WERI-Rb-1 (cell line): ENCODE measurements around the gene CLDN6.
A peak's percentile ranks its signal among the peaks of the same experiment; 100 is the strongest.

ENCODE experiments used
- DNase-seq: peaks from one replicate; pipeline ENCODE4 v3.0.0-alpha.2; 2020
- H3K27ac ChIP-seq: fragments of 250-450 bp; sonication (Bioruptor Pico); 2 replicates; pipeline ENCODE4 v1.5.1; 2020; ENCODE audit warnings: mild to moderate bottlenecking, moderate library complexity
- H3K27me3 ChIP-seq: fragments of 250-450 bp; sonication (Bioruptor Pico); 2 replicates; pipeline ENCODE4 v1.5.1; 2021; ENCODE audit warnings: mild to moderate bottlenecking, low read depth, moderate library complexity; ENCODE audit not compliant: insufficient read depth, severe bottlenecking
- H3K36me3 ChIP-seq: fragments of 250-450 bp; sonication (Bioruptor Pico); 2 replicates; pipeline ENCODE4 v1.5.1; 2020; ENCODE audit warnings: mild to moderate bottlenecking, moderate library complexity
- H3K4me3 ChIP-seq: 2 replicates; pipeline ENCODE4 v1.5.1; 2011; ENCODE audit warnings: low read depth, mild to moderate bottlenecking, control low read depth, low read length
- H3K9me3 ChIP-seq: fragments of 250-450 bp; sonication (Bioruptor Pico); 2 replicates; pipeline ENCODE4 v1.5.1; 2021; ENCODE audit warnings: mild to moderate bottlenecking, moderate library complexity; ENCODE audit not compliant: severe bottlenecking
- CTCF ChIP-seq: IDR thresholded peaks from 2 replicates; pipeline ENCODE4 v1.5.1; 2011; ENCODE audit warnings: low read depth, mild to moderate bottlenecking, control low read depth, inconsistent platforms, low read length

CLDN6 gene

GRCh38 chr16:2973093-2973492, 44.9 kb downstream of the CLDN6 start:
- TF ChIP-seq CTCF = no peak
- DNase-seq = no peak
- peaks cover 92% of the 10 kb centered on the region for H3K36me3 ChIP-seq
- peak overlapping the region; percentile 36 for H3K27ac ChIP-seq
- no peaks in the 10 kb centered on the region for H3K27me3 ChIP-seq
- no peak overlapping the region for H3K4me3 ChIP-seq
- peaks cover 3% of the 10 kb centered on the region for H3K9me3 ChIP-seq

- Histone ChIP-seq H3K4me3 (no peak overlapping the region), H3K9me3 (peaks cover 3% of the 10 kb centered on the region), H3K27me3 (no peaks in the 10 kb centered on the region), H3K36me3 (peaks cover 91% of the 10 kb centered on the region), H3K27ac (peak overlapping the region; percentile 9)
- DNase-seq = no peak
- no peak for TF ChIP-seq CTCF
These were observed 45.8 kb downstream of the CLDN6 start for GRCh38 chr16:2971985-2972784.

- H3K4me3 ChIP-seq = peak overlapping the region; percentile 66
- no peaks in the 10 kb centered on the region for H3K27me3 ChIP-seq
- H3K27ac ChIP-seq = peak overlapping the region; percentile 9
- DNase-seq = no peak
- peaks cover 3% of the 10 kb centered on the region for H3K9me3 ChIP-seq
- peaks cover 86% of the 10 kb centered on the region for H3K36me3 ChIP-seq
- TF ChIP-seq CTCF = 0 out of 2 replicates have a peak, but pooled peaks have one; percentile 5
These were observed 46.6 kb downstream of the CLDN6 start for GRCh38 chr16:2971134-2971984.

GRCh38 chr16:2970563-2970962, 47.4 kb downstream of the CLDN6 start:
- H3K27me3 ChIP-seq = no peaks in the 10 kb centered on the region
- H3K27ac ChIP-seq = peak overlapping the region; percentile 96
- peaks cover 3% of the 10 kb centered on the region for H3K9me3 ChIP-seq
- H3K36me3 ChIP-seq = peaks cover 85% of the 10 kb centered on the region
- peak overlapping the region; percentile 66 for H3K4me3 ChIP-seq
- DNase-seq = no peak
- no peak for TF ChIP-seq CTCF

GRCh38 chr16:2969545-2970521, 48.1 kb downstream of the CLDN6 start:
- Histone ChIP-seq H3K27ac (peak overlapping the region; percentile 96), H3K27me3 (no peaks in the 10 kb centered on the region), H3K36me3 (peaks cover 77% of the 10 kb centered on the region), H3K4me3 (peak overlapping the region; percentile 66), H3K9me3 (peaks cover 3% of the 10 kb centered on the region)
- DNase-seq = peak; percentile 92
- TF ChIP-seq CTCF = peak; percentile 70
